ENCODE results near the gene CIITA. TPM values are rescaled to one million over a fixed set of nuclear protein-coding genes. Genes with fewer than 3 reads are reported as not detected.

Gene CIITA
- total and polyA plus RNA-seq, 10 of the 15 experiments (the other 5 are each of a cell fraction or from before 2014, with no cell fraction given), result 11.5 to 145 (median 49.7) TPM

GRCh38 chr16:10938796-10939648 lies 62.0 kb downstream of the CIITA start:
- Histone ChIP-seq H3K9ac (ENCODE audit: control insufficient read depth, insufficient read depth, low read length) (peak overlapping the region; percentile 90), H2AFZ (ENCODE audit: control insufficient read depth, low read depth, low read length) (no peak overlapping the region), H3K4me1 (ENCODE audit: control insufficient read depth, insufficient read depth, low read length) (peaks cover 42% of the 10 kb centered on the region), H3K4me2 (ENCODE audit: control insufficient read depth, insufficient read depth) (peak overlapping the region; percentile 98), H3K9me3 (replicated peaks; ENCODE audit: control insufficient read depth, insufficient read depth, low read length) (no peaks in the 10 kb centered on the region), H3K79me2 (ENCODE audit: control insufficient read depth, insufficient read depth, low read length) (peaks cover 53% of the 10 kb centered on the region), H4K20me1 (ENCODE audit: control insufficient read depth, insufficient read depth) (no peaks in the 10 kb centered on the region; the same call in none of the 2 replicates), H3K27me3 (replicated peaks in 1 of 2; ENCODE audit: control insufficient read depth in 2 of 2, insufficient read depth in 2 of 2, low read length in 1 of 2) (no peaks in the 10 kb centered on the region), H3K27ac (ENCODE audit: control insufficient read depth, insufficient read depth) (peak overlapping the region; percentile 23), H3K36me3 (ENCODE audit: control insufficient read depth in 2 of 2, insufficient read depth in 2 of 2, low read length in 1 of 2) (peaks cover 0 to 2% of the 10 kb centered on the region in 2 experiments; a peak in 2 of 4 replicates), H3K4me3 (peak overlapping the region; percentile 82)
- ATAC-seq, result no peak
- DNase-seq (ENCODE audit: low read depth, low spot score), result no peak
- no peak for FAIRE-seq
- 69% methylated on average over 7 of the region's 7 CpGs for WGBS (ENCODE audit: insufficient coverage, insufficient replicate concordance, low lambda C conversion rate, missing lambda C conversion rate)
- CTCF ChIA-PET, result interaction anchor here (2.5 to 6.3 kb wide), 5 partner anchors 10 to 424 kb away, joined by 10 to 63 read pairs (median 14); partner anchors contain the start of gene CIITA
- intact Hi-C loops (cut with micrococcal nuclease; ENCODE audit: unreplicated experiment) (loop anchor here (5.0 kb wide), 1 partner anchor 417 kb away; no protein-coding TSS in a partner anchor), in situ Hi-C loops (cut with MboI) (no loop called here)
- RAD21 ChIA-PET (ENCODE audit: unreplicated experiment), result interaction anchor here (0.7 to 7.1 kb wide), 6 partner anchors 11 to 424 kb away, joined by 3 to 50 read pairs (median 4); partner anchors contain the start of gene CIITA
- SMC1A ChIA-PET (ENCODE audit: uncharacterized antibody, unreplicated experiment), result interaction anchor here (0.7 to 2.8 kb wide), 5 partner anchors 12 to 618 kb away, joined by 3 to 12 read pairs (median 3); partner anchors contain the start of gene NUBP1
- BruUV-seq (replicated peaks), result no TSS peak
- POLR2A ChIA-PET, result interaction anchor here (0.6 to 3.8 kb wide), 5 partner anchors 11 to 193 kb away, joined by 3 to 24 read pairs (median 15); partner anchors contain the start of gene CIITA
- TF ChIP-seq GATAD2B (conservative IDR thresholded peaks at IDR 0.05; ENCODE audit: low read depth), result 0 out of 2 replicates have a peak, but pooled peaks have one; percentile 10
- 0 out of 2 replicates have a peak, but pooled peaks have one; percentile 17 for TF ChIP-seq BACH1 (IDR thresholded peaks at IDR 0.05; ENCODE audit: borderline replicate concordance)
- TF ChIP-seq CUX1 (IDR thresholded peaks at IDR 0.05; ENCODE audit: insufficient replicate concordance, low read depth, low read length), result no peak
- TF ChIP-seq E2F8 (IDR thresholded peaks at IDR 0.05; ENCODE audit: low read depth, partially characterized antibody), result peak; percentile 6
- TF ChIP-seq IKZF1 (conservative IDR thresholded peaks at IDR 0.05), result no peak
- no peak for TF ChIP-seq CEBPB (IDR thresholded peaks at IDR 0.05; ENCODE audit: borderline replicate concordance in 1 of 2, low read depth in 2 of 2, low read length in 2 of 2)
- TF ChIP-seq, protein P1, sequence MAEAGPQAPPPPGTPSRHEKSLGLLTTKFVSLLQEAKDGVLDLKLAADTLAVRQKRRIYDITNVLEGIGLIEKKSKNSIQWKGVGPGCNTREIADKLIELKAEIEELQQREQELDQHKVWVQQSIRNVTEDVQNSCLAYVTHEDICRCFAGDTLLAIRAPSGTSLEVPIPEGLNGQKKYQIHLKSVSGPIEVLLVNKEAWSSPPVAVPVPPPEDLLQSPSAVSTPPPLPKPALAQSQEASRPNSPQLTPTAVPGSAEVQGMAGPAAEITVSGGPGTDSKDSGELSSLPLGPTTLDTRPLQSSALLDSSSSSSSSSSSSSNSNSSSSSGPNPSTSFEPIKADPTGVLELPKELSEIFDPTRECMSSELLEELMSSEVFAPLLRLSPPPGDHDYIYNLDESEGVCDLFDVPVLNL (IDR thresholded peaks at IDR 0.05; ENCODE audit: low read depth, low read length), result no peak
- TF ChIP-seq, protein P2, sequence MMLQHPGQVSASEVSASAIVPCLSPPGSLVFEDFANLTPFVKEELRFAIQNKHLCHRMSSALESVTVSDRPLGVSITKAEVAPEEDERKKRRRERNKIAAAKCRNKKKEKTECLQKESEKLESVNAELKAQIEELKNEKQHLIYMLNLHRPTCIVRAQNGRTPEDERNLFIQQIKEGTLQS (IDR thresholded peaks at IDR 0.05; ENCODE audit: borderline replicate concordance, extremely low read depth, low read depth, low read length), result no peak
- no peak for TF ChIP-seq USF1 (IDR thresholded peaks at IDR 0.05; ENCODE audit: borderline replicate concordance, extremely low read length, insufficient read depth, low read depth, low read length)
